RPMI7951 (cell line): ENCODE measurements around the gene R3HDM2. TPM values are rescaled to one million over a fixed set of nuclear protein-coding genes. Genes with fewer than 3 reads are reported as not detected.

Source experiments
- DNase-seq: peaks from one replicate; pipeline ENCODE4 v3.0.0-alpha.2; 2012; ENCODE audit warnings: low read depth
- total RNA-seq: library from RNA; depleted of rRNA; stranded (reverse); fragments of >200 nt; shearing (Covaris generic); gene quantifications from 2 replicates; pipeline ENCODE4 v1.2.3, GENCODE V29; 2014

The R3HDM2 gene
- total RNA-seq, 1 experiment from 2014 or later = 10.8 TPM

GRCh38 chr12:57467212-57467874 is 36.5 kb upstream of the R3HDM2 start:
- DNase-seq = no peak

GRCh38 chr12:57465747-57466505 is 35.1 kb upstream of the R3HDM2 start:
- DNase-seq = no peak

DNA sequence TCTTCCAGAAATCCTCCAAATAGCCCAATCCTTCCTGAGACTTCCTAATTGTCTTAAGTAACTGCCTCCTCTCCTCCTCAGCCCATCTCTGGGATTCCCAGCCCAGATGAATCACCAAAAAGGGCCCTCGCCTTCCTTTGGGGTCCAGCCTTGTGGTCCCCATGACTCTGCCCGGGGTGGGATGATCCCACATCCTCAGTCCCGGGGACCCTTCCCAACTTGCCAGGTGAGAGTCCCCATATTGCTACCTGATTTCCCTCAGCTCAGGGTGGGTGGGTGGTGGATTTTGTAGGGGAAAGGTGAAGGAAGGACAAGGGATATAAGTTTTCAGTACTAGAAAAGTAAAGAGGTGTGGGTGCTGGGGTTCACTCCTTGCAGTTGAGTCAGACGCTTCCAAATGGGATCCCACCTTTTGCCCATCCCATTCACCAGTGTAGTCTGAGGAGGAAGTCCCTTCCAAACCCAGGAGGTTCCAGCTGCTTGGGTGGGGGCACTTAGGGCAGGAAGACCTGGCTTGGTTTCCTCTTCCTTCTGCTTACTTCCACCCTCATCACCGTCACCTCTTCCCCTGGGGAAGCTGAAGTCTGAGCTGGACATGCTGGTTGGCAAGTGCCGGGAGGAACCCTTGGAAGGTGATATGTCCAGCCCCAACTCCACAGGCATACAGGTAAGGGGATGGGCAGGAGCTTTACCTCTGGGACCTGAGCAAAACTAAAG is 34.3 kb upstream of the R3HDM2 start:
- no peak for DNase-seq

- DNase-seq = no peak
Measured at GRCh38 chr12:57464569-57464968, 33.7 kb upstream of the R3HDM2 start.

GRCh38 chr12:57462912-57463253 is 32.0 kb upstream of the R3HDM2 start:
- no peak for DNase-seq

DNA sequence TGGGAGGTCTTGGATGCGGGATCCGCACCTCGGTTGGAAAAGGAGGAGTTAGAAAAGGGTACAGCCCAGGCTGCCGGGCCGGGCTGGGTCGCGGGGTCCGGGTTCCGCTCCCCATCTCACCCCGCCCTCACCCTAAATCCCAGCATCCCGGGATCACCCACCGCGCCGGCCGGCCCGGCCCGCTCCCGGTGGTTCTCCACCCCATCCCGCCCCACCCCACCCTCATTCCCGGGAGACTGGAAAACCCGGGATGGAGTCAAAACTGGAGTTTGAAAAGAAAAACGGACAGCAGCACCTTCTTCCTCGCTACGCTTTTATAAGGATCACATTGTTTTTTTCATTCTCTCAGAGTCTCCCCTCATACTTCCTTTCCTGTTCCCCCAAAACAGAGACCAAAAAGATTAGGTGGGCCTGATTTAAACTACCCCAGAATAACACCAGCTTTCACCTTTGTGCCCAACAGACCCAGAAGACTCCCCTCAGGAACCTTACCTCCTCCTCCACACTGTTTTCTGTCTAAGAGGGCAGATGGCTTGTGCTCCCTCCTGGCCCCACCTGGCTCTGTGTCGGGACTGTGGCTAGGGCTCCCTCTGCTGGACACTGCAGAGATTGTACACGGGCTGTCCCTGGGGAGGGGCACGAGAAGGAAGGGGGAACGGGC is 31.5 kb upstream of the R3HDM2 start:
- DNase-seq = peak; percentile 84

- DNase-seq = no peak
Measured at GRCh38 chr12:57461917-57462250, 31.0 kb upstream of the R3HDM2 start.

DNA sequence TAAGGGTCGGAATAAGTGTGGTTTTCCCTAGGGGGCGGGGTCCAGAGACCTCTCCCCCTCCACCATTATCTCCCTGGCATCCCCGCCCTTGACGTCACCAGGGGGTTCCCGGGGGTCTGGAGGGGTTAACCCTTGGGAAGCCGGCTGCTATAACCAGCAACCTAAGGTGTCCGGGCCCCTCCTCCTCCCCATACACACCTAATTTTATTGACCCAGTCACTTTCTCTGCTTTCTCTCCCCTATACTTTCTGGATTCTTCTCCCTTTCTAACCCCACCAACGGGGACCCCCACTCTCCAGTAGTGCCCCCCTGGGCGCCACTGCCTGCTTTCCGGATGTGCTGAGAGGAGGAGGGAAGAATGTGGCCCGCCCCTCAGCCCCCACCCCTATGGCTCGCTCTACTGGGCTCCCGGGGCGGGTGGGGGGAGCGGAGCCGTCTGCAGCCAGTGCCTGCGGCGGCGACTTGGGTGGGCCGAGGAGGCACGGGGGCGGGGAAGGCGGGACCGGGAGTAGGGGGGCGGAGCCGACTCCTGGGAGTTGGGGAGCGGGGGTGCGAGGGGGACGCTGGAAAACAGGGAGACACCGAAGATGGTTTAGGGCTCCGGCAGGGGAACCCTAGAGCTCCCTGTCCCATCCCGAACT is 30.6 kb upstream of the R3HDM2 start:
- DNase-seq = peak; percentile 61

GRCh38 chr12:57460841-57461275 is 30.0 kb upstream of the R3HDM2 start:
- DNase-seq = no peak

GRCh38 chr12:57460468-57460784 is 29.6 kb upstream of the R3HDM2 start:
- DNase-seq = no peak

DNA sequence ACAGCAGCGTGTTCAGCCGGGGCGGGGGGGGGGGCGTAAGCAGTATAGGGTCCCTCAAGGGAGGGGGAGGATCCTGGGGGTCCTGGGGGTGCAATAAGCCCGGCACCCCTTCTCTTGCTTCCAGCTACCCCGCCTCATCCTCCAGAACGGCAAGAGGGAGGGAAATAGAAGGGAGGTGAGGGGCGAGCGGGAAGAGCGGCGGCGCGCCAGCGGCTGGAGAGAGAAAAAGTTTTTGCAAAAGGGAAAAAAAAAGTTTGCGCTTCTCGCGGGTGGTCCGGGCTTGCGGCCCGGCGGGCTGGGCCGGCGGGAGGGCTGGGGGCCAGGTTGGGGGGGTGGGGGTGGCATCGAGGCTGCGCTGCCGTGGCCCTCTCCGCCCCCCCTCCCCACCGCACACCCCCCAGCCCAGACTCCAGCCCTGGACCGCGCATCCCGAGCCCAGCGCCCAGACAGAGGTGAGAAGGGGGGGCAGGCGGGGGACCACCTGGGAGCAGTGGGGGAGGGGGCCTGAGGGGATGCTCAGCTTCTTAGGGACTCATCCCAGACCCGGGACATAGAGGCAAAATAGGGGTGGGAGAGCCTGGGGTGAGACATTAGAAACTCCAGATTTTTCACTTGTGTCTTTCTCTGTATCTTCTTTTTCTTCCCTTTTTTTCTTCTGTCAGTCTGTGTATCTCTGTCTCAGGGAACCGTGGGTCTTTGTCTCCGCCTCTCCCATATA is 29.1 kb upstream of the R3HDM2 start, which contains the start of gene GLI1:
GLI1 (plus strand) TSS at position 36 of the 718 bp plus-strand sequence. CDS start 3,907 bp downstream, outside the sequence.
- DNase-seq = no peak

DNA sequence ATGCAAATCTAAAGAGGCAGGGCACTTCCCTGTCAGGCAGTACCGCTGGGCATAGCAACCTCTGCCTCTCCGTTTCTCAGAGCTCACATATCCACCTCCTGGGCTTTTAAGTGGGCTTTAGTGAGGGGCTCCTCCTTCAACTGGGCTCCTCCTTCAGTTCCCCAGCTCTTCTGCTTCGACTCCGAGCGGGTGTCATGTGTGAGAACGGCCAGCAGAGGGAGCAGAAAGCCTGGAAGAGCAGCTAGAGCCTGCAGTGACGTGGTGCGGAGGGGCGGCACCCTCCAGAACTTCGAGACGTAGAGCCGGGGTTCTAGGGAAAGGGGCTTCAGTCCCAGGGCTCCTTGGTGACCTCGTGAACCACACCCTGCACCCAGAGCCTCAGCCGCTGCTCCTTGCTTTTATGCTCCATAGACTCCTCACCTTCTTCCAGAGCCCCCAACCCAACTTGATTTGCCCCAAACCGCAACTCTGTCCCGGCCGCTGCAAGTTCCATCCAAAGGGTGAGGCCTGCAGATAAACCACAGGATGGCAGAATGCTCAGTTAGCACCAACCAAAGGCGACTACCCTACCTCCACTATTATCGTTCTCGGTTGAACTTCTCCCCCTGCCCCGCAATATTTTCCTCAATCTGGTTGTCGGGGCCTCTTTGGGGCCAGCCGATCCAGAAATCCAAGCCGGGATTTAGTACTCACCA is 28.4 kb upstream of the R3HDM2 start:
- peak; percentile 89 for DNase-seq

GRCh38 chr12:57458665-57459054 is 27.8 kb upstream of the R3HDM2 start:
- DNase-seq = no peak

DNA sequence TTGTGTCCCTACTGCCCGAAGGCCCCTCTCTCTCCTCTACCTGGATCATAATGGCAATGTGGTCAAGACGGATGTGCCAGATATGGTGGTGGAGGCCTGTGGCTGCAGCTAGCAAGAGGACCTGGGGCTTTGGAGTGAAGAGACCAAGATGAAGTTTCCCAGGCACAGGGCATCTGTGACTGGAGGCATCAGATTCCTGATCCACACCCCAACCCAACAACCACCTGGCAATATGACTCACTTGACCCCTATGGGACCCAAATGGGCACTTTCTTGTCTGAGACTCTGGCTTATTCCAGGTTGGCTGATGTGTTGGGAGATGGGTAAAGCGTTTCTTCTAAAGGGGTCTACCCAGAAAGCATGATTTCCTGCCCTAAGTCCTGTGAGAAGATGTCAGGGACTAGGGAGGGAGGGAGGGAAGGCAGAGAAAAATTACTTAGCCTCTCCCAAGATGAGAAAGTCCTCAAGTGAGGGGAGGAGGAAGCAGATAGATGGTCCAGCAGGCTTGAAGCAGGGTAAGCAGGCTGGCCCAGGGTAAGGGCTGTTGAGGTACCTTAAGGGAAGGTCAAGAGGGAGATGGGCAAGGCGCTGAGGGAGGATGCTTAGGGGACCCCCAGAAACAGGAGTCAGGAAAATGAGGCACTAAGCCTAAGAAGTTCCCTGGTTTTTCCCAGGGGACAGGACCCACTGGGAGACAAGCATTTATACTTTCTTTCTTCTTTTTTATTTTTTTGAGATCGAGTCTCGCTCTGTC is 26.1 kb upstream of the R3HDM2 start:
- no peak for DNase-seq

DNA sequence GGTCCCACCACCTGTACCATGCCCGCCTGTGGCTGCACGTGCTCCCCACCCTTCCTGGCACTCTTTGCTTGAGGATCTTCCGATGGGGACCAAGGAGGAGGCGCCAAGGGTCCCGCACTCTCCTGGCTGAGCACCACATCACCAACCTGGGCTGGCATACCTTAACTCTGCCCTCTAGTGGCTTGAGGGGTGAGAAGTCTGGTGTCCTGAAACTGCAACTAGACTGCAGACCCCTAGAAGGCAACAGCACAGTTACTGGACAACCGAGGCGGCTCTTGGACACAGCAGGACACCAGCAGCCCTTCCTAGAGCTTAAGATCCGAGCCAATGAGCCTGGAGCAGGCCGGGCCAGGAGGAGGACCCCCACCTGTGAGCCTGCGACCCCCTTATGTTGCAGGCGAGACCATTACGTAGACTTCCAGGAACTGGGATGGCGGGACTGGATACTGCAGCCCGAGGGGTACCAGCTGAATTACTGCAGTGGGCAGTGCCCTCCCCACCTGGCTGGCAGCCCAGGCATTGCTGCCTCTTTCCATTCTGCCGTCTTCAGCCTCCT is 25.4 kb upstream of the R3HDM2 start:
- DNase-seq = peak; percentile 36

- DNase-seq = no peak
Measured at GRCh38 chr12:57455374-57456144, 24.7 kb upstream of the R3HDM2 start.

- peak; percentile 71 for DNase-seq
Measured at GRCh38 chr12:57454566-57455373, 23.9 kb upstream of the R3HDM2 start, which contains the start of gene INHBE. INHBE (plus strand) TSS chr12:57455307; CDS start chr12:57455537, 230 bp downstream.

DNA sequence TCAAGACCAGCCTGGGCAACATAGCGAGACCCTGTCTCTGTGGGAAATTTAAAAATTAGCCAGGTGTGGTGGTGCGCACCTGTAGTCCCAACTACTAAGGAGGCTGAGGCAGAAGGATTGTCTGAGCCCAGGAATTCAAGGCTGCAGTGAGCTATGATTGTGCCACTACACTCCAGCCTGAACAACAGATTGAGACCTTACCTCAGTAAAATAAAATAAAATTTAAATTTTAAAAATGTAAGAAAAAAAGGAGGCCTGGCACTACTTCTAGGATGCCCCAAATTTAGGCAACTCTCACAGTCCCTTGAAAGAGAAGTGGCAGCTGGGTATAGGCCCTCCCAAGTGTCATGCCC is 23.3 kb upstream of the R3HDM2 start:
- DNase-seq = no peak
